ENCODE measurements around the gene ZC3H12D.

Gene ZC3H12D

GRCh38 chr6:149403534-149403933 is 81.3 kb downstream of the ZC3H12D start:
- DNase-seq, result no peak

GRCh38 chr6:149400050-149400449 is 84.8 kb downstream of the ZC3H12D start, which contains the start of gene SUMO4:
SUMO4 (plus strand) TSS chr6:149400262; CDS start chr6:149400392, 130 bp downstream.
- no peak for DNase-seq

- no peak for DNase-seq
Observed at GRCh38 chr6:149397384-149397783, 87.4 kb downstream of the ZC3H12D start.

Measured in SIG-M5 (cell line).